HG02623 (cell line): Measurements from ENCODE around the gene TTLL3.
"Not testable (repeated sequence)": the region's sequence is repeated elsewhere in the genome, so short reads cannot be mapped to it uniquely, and the experiment has no call there.

Experiments
- ATAC-seq: cut with Tn5 transposase; IDR thresholded peaks from one replicate; pipeline ENCODE4 v1.9.1; 2021; ENCODE audit warnings: moderate library complexity; ENCODE audit not compliant: unreplicated experiment

Gene TTLL3

GRCh38 chr3:9834520-9835380 lies 24.7 kb downstream of the TTLL3 start:
- ATAC-seq = no peak

GRCh38 chr3:9837701-9838582 lies 27.9 kb downstream of the TTLL3 start:
- no peak for ATAC-seq

GRCh38 chr3:9838856-9839255 lies 28.8 kb downstream of the TTLL3 start:
- ATAC-seq = no peak

DNA sequence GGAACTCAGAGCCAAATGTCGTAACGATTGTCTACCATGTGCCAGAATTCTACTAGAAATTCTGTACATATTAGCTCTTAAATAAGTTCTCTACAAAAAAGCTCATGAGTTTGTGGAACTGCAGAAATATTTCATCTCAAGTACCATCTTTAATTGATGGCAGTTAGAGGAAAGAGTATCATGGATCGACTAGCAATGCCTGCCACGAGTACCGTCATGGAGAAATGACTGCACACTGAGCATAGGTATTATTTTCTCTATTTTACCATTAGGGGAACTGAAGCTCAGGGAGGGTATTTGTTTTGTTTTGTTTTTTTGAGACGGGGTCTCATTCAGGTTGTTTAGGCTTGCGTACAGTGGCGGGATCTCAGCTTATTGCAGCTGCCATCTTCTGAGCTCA lies 31.0 kb downstream of the TTLL3 start:
- no peak for ATAC-seq

DNA sequence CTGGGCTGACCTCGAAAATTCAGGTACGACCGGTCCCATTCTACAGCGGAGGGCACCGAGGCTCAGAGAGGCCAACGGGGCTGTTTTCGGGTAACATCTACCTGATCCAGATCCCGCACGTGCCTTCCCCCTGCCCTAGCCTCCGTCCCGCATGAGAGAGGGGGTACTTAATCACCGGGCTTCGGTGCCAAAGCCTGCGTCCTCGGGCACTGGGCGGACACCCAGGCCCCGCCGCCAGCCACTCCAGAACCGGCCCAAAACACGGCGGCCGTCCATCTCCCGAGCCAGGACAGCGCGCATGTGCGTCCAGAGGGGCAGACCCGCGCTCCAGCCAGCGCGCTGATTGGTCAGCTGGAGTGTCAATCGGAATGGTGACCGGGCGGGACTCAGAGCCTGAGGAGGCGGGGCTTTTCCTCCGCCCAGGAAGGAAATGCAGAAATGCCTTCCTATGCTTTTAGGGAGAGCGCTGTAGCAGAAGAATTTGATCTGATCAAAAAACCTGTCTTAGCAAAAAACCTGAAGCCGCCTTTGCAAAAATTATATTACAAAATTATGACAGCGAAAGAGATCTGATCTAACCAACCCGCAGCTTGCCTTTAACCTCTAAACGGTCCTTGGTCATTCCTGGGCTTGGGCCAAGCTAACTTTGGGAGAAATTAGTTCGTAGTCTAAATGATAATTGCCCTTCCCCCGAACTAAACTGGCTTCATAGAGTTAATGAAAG lies 33.8 kb downstream of the TTLL3 start, which contains the start of gene RPUSD3:
Gene RPUSD3, minus strand, starts transcription at position 294 of the 724 bp plus-strand sequence. Its CDS starts 18 bp downstream, at position 276.
- peak; percentile 95 for ATAC-seq

- no peak for ATAC-seq
Observed at GRCh38 chr3:9846231-9846630, 36.2 kb downstream of the TTLL3 start.

DNA sequence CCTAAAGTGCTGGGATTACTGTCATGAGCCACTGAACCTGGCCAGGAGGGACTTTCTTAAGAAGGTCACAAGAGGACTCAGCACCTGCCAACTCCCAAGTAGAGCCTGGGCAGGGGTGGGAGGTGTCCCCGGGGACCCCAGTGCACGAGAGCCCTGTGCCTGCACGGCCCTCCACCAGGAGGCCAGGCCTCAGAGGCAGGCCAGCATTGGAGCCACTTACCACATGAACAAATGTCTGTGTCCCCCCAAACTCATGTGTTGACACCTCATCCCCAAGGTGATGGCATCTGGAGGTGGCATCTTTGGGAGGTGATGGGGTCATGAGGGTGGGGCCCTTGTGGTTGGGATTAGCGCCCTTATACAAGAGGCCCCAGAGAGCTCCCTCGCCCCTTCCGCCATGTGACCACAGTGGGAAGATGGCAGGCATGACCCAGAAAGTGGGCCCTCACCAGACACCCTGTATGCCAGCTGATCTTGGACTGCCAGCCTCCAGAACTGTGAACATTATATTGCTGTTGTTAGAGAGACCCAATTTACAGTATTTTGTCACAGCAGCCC lies 36.9 kb downstream of the TTLL3 start:
- ATAC-seq = no peak

GRCh38 chr3:9847870-9848269 lies 37.8 kb downstream of the TTLL3 start:
- not testable (repeated sequence) for ATAC-seq

DNA sequence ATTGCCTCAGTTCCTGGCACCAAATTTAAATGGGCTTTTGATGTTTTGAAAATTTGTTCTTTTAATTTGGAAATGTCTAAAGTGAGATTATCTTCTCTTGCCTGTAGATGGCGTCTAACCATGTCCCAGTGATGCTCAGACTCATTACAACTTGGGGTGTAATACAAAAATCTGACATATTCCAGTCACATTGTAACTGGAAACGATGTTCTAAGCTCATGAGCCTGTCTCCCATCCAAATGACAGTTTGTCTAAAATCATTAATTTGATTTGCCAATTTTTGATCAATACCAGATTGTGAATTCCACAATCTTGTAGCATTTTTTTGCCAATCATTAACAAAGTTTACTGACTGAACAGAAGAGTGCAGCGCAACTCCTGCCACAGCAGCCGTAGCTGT lies 38.8 kb downstream of the TTLL3 start:
- ATAC-seq = not testable (repeated sequence)

- not testable (repeated sequence) for ATAC-seq
Observed at GRCh38 chr3:9851383-9851782, 41.3 kb downstream of the TTLL3 start.

- ATAC-seq = not testable (repeated sequence)
Observed at GRCh38 chr3:9851926-9852325, 41.9 kb downstream of the TTLL3 start.

DNA sequence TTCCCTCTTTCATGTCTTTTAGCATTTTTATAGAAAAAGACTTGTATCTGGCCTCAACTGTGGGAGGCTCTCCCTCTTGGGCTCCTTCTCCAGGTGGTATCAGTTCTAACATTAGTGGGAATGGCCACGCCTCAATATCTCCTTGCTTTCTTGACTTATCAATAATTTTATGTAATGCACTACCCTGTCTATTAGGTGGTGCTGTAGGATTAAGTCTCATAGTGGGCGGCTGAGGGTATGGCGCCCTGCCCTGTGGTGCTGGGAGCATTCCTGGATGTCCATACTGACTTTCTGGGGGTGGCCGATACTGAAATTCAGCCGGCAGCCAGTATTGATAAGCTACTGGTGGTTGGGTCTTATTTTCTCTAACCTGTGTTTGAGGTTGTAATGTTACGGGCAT lies 42.5 kb downstream of the TTLL3 start:
- no peak for ATAC-seq

- not testable (repeated sequence) for ATAC-seq
Observed at GRCh38 chr3:9854291-9854940, 44.4 kb downstream of the TTLL3 start.

GRCh38 chr3:9855594-9855993 lies 45.5 kb downstream of the TTLL3 start:
- ATAC-seq = no peak

DNA sequence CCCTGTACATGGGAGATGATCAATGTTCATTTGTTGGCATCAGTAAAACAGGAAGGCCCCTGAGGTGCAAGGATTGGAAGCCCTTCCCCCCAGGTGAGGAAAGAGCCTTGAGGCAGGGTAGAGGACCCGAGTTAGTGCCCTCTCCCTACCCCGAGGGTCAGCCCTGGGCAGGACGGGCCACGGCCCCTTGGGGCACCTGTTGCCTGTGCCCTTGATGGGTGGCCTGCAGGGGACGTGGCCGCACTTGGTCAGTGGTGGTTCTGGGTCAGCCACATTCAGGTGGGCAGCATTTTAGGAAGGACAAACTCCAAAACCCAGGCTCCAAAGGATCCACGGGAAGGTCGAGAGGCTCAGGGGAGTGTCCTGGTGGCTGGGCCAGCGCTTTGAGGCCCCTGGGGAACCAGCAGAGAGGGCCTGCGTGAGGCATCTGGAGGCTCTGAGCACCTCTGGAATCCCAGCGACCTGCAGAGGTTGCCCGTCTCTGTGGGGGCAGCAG lies 49.5 kb downstream of the TTLL3 start:
- ATAC-seq = no peak

- no peak for ATAC-seq
Observed at GRCh38 chr3:9861201-9861600, 51.1 kb downstream of the TTLL3 start.

DNA sequence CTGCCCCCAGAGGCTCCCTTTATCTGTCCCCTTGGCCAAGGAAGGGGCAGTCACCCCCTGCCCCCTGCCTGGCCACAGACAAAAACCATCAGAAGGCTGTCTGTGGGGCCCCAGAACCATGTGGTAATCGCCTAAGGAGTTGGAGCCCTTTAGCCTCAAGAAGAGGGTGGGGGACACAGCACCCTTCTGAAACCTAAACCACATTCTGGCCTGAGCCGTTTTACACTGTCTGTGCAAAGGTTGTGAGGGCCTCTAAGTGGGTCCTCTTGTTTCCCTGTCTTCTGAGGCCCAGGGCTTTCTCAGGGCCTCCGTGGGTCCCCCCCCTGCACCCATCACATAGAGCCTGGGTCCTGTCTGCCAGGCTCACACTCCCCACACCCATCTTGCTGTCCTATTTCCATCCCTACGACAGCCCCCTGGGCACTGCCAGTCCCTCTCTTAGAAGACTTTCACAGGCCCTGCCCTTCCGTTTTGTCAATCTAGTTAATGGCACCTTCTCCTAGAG lies 51.6 kb downstream of the TTLL3 start:
- no peak for ATAC-seq

- ATAC-seq = no peak
Observed at GRCh38 chr3:9862391-9863057, 52.5 kb downstream of the TTLL3 start.

- no peak for ATAC-seq
Observed at GRCh38 chr3:9863058-9863772, 53.2 kb downstream of the TTLL3 start.
